GM18526 (cell line): Measurements from ENCODE around the gene ITGA3.

Source experiments
- POLR2A ChIP-seq: IDR thresholded peaks from 3 replicates; pipeline ENCODE4 v1.6.1; 2011; ENCODE audit not compliant: insufficient read length; ENCODE audit errors: extremely low read depth

ITGA3 gene

DNA sequence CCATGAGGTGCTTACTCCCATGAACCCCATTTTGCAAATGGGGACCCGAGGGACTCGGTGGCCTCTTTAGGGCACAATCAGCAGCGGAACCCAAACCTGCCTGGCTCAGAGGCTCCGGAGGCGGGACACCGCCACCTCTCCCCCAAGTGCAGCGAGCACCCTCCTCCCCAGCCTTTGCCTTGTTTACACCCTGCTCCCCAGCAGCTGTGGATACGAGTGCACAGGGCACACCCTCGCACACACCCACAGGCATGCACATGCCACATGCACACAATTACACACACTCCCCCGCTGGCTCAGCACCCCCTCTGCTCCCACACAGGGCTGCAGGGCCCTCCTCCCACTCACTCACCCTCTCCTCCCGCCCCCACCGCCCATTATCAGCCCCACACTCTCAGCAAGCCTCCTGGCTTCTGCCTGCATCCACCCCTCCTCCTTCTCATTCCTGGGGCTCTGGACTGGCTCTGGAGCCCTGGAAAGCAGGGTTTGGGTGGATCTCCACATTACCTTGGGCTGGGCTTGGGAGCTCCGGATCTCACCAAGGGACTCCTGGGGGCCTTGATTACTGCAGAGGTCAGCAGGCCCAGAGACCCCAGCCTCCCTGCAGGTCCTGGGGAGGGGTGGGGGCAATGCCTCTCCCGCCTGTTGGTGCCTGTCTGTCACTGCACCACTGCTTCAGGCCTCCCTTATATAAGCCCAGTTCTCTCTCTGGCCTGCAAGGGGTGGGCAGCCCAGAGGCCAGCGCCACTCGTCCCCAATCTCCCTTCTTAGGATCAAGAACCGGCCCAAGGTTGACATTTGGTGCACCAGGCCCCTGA, 45.6 kb downstream of the ITGA3 start:
- TF ChIP-seq POLR2A, result no peak

DNA sequence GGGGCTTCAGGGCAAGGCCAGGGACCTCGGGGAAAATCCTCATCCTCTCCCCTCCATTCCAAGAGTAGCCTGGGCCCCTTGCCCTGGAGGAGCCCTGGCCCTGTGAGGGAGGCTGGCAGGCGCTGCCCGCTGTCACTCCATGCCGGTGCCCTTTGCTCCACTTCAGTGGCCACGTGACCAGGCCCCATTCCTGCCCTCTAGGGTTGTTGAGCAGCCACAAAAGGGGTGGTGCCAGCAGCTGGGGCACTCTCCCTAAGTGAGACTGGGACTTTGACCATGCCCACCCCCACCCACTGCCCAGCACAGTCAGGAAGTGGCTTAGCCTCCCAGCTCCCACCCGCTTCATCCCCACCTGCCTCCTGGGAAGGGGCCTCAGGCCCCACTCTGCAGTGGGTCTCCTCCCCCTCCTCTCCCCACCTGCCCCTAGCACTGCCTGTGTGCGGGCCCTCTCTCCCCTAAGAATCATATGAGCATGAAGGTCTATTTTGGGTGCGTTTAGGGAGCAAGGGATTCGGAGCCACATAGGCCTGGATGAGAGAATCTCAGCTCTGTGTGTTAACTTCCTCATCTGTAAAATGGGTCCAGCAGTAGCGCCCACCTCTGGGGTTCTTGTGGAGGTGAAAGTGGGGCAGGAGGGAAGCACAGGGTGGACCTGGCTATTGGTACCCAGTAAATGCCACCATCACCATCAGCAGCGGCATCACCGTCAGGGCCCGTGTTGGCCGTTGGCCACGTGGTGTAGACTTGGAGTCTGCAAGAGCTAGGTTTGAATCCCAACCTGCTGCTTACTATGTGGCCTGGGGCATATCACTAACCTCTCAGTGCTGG, 46.5 kb downstream of the ITGA3 start:
- no peak for TF ChIP-seq POLR2A

GRCh38 chr17:50103252-50103651, 47.3 kb downstream of the ITGA3 start:
- TF ChIP-seq POLR2A, result no peak

GRCh38 chr17:50103941-50104340, 48.0 kb downstream of the ITGA3 start:
- TF ChIP-seq POLR2A, result no peak

GRCh38 chr17:50105811-50106210, 49.9 kb downstream of the ITGA3 start:
- TF ChIP-seq POLR2A, result no peak

DNA sequence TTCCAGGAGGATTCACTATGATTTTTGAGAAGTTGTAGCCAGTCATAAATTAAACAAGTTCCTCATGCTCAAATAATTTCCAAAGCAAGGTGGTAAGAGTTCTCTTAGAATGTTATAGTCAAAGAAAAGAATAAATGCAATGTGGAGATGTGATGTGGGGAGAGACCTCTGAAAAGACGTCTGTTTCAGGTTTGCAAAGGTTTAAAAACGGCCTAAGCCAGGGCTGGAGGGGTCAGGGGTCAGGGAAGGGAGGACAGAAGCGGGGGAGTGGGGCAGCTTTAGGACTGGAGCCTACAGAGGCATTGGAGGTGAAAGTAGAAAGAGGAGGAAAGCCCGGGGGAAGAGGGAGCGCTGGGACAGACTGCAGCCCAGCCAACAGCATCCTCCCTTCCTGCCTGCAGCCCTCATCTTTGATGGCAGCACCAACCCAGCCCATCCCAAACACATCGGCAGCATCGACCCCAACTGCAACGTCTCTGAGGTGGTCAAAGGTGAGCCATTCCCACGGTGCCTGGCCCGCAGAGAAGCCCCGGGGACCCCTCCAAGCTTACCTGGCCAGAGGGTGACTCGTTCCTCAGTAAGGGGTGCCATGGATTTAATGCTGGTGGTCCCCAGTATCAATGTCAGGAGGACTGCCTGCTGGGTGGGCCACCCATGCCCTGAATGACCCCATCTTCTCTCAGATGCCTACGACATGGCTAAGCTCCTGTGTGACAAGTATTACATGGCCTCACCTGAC, 50.7 kb downstream of the ITGA3 start:
- TF ChIP-seq POLR2A, result no peak

- TF ChIP-seq POLR2A, result no peak
Observed at GRCh38 chr17:50107790-50108414, 52.0 kb downstream of the ITGA3 start.

DNA sequence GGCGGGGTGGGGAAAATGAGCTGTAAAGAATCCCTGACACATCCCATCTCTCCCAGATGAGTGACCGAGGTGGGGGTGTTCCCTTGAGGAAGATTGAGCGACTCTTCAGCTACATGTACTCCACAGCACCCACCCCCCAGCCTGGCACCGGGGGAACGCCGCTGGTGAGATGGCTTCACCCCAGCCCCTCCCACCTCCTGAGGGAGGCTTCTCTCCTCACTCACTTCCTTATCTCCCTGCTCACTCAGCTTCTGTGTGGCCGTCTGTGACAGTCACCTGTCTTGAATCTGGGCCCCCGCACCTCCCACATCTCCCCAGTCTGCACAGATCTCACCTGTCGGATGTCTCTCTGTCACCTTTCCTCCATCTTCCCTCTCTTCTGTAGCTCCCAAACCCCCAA, 52.6 kb downstream of the ITGA3 start:
- no peak for TF ChIP-seq POLR2A

- TF ChIP-seq POLR2A, result no peak
Observed at GRCh38 chr17:50109207-50109606, 53.3 kb downstream of the ITGA3 start.

DNA sequence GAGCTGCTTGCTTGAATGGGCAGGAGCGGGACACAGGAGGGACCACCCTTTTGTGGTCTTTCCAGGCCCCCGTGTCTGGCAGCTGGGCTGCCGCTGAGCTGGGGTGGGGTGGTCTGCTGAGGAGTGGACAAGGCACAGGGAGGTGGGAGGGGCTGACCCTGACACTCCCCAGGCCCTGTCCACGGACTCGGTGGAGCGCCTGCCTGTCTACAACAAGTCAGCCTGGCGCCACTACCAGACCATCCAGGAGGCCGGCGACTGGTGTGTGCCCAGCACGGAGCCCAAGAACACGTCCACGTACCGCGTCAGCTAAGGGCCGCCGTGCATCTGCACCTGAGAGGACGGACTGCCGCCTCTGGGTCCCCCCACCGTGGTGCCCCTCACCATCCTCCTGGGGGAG, 53.9 kb downstream of the ITGA3 start:
- TF ChIP-seq POLR2A, result no peak

DNA sequence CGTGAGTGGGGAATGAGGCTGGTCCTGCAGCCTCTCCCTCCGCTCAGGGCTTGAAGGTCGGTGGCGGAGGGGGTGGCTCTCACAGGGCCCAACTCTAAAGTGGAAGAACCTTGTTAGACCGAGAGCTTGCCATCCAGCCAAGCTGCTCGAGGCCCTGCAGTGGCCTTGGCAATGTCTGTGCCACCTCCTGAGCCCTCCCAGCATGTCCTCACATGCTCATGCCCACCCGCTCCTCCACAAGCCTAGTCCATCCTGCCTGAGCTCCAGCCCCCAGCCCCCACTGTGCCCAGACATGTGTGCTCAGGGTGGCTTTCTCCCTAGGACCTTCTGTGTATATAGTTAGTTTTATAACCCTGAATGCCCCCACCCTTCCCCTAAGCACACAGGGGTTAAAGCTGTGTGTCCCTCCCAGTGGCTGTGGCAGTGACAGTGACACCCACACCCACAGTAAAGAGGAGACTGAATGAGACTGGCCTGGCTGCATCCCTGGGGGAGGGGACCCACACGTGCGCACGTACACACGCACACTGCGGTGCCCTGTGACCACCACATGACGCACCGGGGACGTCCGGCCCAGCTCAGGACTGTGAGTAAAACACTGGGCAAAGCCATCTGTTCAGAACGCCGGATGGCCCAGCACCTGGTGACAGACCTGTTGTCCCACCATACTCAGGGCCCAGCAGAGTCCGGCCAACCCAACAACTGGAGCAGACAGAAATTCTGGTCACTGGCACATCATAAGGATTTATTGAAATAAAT, 54.9 kb downstream of the ITGA3 start:
- TF ChIP-seq POLR2A, result no peak

DNA sequence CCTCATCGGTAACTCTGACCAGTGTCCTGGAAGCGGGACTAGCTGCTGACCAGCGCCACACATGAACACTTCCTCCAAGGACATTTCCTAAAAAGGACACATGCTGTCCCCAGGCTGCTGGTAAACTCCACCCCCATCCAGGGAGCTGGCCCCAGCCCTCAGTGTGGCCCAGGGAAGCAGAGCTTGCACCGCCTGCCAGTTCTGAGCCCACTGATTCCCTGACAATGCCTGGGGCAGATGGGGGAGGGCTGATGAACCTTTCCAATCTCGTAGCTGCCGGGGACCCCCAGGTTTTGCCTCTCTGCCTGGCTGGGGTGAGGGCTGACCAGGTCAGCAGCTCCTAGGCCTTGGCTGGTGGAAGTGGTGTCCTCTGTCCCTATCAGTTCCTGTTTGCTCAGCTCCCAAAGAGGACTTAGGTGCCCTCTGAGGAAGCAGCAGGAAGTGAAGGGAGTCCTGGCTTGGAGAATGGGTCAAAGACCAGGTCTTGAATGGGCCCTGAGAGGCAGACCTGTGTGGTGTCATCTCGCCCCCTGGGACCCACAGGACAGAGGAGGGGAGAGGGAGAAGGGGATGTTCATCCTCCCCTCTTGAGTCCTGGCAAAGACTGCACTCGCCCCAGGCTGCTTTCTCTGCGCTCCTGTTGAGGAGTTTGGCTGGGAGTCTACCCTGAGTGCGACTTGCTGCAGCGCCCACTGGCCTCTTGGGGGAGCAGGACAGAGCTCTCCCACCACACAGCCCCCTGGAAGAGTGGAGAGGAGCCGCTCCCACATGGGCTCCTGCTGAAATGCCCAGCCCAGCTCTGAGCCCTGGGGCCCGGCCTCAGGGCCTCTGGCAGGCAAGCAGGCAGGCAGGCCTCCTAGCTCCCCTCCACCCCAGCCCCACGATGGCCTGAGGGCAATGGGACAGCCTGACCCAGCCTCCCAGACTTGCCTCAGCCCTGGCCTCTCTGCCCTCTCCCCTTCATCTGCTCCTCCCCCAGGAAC, 56.1 kb downstream of the ITGA3 start:
- TF ChIP-seq POLR2A, result no peak

DNA sequence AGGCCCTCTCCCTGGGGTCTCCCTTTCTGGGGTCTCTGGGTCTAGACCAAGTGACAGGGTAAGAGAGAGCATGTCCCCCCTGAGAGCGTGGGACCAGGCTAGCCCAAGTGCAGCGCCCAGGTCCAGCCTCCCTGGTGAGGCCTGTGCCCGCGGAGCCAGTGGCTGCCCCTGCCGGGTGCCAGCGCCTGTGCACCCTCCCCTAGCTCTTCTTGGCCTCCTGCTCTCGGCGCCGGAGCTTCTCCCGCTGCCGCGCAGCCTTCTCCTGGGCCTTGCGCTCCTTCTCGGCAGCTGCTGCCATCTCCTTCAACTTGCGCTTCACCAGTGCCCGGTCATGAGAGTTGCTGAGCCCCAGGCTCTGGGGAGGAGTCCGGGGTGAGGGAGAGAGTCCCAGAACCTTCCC, 56.8 kb downstream of the ITGA3 start:
- no peak for TF ChIP-seq POLR2A
